Measurements from ENCODE around the gene LAMB4. TPM values are rescaled to one million over a fixed set of nuclear protein-coding genes. Genes with fewer than 3 reads are reported as not detected.

Gene LAMB4
- total and polyA plus RNA-seq, 2 of the 8 experiments (the other 6 are each of a cell fraction or from before 2014, with no cell fraction given), result not detected

GRCh38 chr7:107978815-107979408 is 151.2 kb downstream of the LAMB4 start:
- H3K4ac ChIP-seq (replicated peaks; ENCODE audit: insufficient read length, low read depth, low read length), result no peak overlapping the region
- H4K8ac ChIP-seq (ENCODE audit: extremely low read depth, insufficient read depth, low read length), result no peak overlapping the region
- no peak overlapping the region for H3K27ac ChIP-seq (ENCODE audit: low read depth, low read length)
- DNase-seq (ENCODE audit: low read depth in 1 of 2, low spot score in 2 of 2) (no peak), FAIRE-seq (no peak)
- no peaks in the 10 kb centered on the region for H3K79me1 ChIP-seq (ENCODE audit: low read depth, low read length)
- H2BK12ac ChIP-seq (ENCODE audit: low read depth, low read length), result no peak overlapping the region
- H2BK5ac ChIP-seq (ENCODE audit: low read depth, low read length), result no peak overlapping the region
- 92% methylated on average over 5 of the region's 5 CpGs; no CpG with 5 or more reads in 1 of the 2 experiments for WGBS, 2 experiments (ENCODE audit: extremely low coverage in 1 of 2, insufficient coverage in 1 of 2, insufficient read length in 1 of 2, insufficient replicate concordance in 2 of 2, low coverage in 1 of 2, low lambda C conversion rate in 2 of 2, missing lambda C conversion rate in 1 of 2)
- H3K18ac ChIP-seq (ENCODE audit: extremely low read depth, low read length), result no peak overlapping the region
- H2BK20ac ChIP-seq (ENCODE audit: low read length), result no peak overlapping the region
- H3K4me1 ChIP-seq (replicated peaks in 1 of 4; ENCODE audit: control insufficient read depth in 3 of 4, insufficient read depth in 4 of 4, low read length in 3 of 4), result peaks cover 0 to 6% (median 4%) of the 10 kb centered on the region in 4 experiments; a peak in 5 of 7 replicates
- no peak overlapping the region for H2AFZ ChIP-seq (ENCODE audit: low read length)
- no peak overlapping the region for H2BK15ac ChIP-seq (ENCODE audit: low read length)
- H3K27me3 ChIP-seq (replicated peaks in 1 of 4; ENCODE audit: control insufficient read depth in 3 of 4, extremely low read depth in 1 of 4, insufficient read depth in 3 of 4, low read length in 3 of 4), result no peaks in the 10 kb centered on the region
- no peak overlapping the region for H3K4me3 ChIP-seq (ENCODE audit: extremely low read depth in 1 of 4, insufficient read depth in 2 of 4, low read depth in 3 of 4, low read length in 4 of 4)
- no peak overlapping the region for H2BK120ac ChIP-seq (replicated peaks; ENCODE audit: low read depth, low read length)
- H3K9ac ChIP-seq (replicated peaks in 1 of 4; ENCODE audit: extremely low read depth in 1 of 4, low read depth in 3 of 4, low read length in 3 of 4), result no peak overlapping the region
- H3K23ac ChIP-seq (ENCODE audit: insufficient read length), result no peak overlapping the region
- no peak overlapping the region for H4K5ac ChIP-seq (ENCODE audit: insufficient read length, low read depth, low read length)
- no peak overlapping the region for H4K91ac ChIP-seq (replicated peaks; ENCODE audit: insufficient read length, low read length)
- no peak overlapping the region for H2AK5ac ChIP-seq (ENCODE audit: low read depth, low read length)
- no peak overlapping the region for H3K56ac ChIP-seq (replicated peaks; ENCODE audit: insufficient read length, low read depth, low read length)
- H3K36me3 ChIP-seq (ENCODE audit: control insufficient read depth in 2 of 4, insufficient read depth in 4 of 4, low read length in 3 of 4), result peaks cover 3 to 43% (median 6%) of the 10 kb centered on the region in 4 experiments; a peak in 6 of 8 replicates
- no peaks in the 10 kb centered on the region for H3K79me2 ChIP-seq (ENCODE audit: control insufficient read depth in 1 of 2, insufficient read depth in 2 of 2, low read length in 2 of 2)
- no peak overlapping the region for H3K14ac ChIP-seq (ENCODE audit: insufficient read length)
- no peaks in the 10 kb centered on the region for H4K20me1 ChIP-seq (replicated peaks in 1 of 2; ENCODE audit: control insufficient read depth in 1 of 2, insufficient read depth in 2 of 2, low read length in 2 of 2)
- ChIA-PET CTCF (ENCODE audit: partially characterized antibody) (no interaction called here), POLR2A (ENCODE audit: partially characterized antibody) (interaction anchor here (0.6 to 1.0 kb wide), 2 partner anchors 9 to 55 kb away, joined by 3 read pairs; no protein-coding TSS in a partner anchor)
- no peaks in the 10 kb centered on the region for H3K9me3 ChIP-seq (ENCODE audit: insufficient read depth in 2 of 2, low read depth in 1 of 2, low read length in 1 of 2)
- H3K4me2 ChIP-seq (ENCODE audit: insufficient read depth in 1 of 2, low read depth in 2 of 2, low read length in 2 of 2), result no peak overlapping the region
- no peaks in the 10 kb centered on the region for H3K23me2 ChIP-seq (ENCODE audit: low read depth, low read length)
- no peak for TF ChIP-seq NRF1 (IDR thresholded peaks at IDR 0.05; ENCODE audit: low read depth, low read length)
- no peak for TF ChIP-seq CEBPB (IDR thresholded peaks at IDR 0.05; ENCODE audit: low read depth, low read length)
- no peak for TF ChIP-seq BCL11A (IDR thresholded peaks at IDR 0.05; ENCODE audit: low read depth in 2 of 2, low read length in 2 of 2)
- no peak for TF ChIP-seq POLR2AphosphoS5 (IDR thresholded peaks at IDR 0.05; ENCODE audit: low read depth, low read length)
- TF ChIP-seq KDM4A (IDR thresholded peaks at IDR 0.05; ENCODE audit: low read depth, low read length, severe bottlenecking), result no peak
- TF ChIP-seq KDM5A (IDR thresholded peaks at IDR 0.05; ENCODE audit: low read length), result no peak
- no peak for TF ChIP-seq SUZ12 (IDR thresholded peaks at IDR 0.05; ENCODE audit: low read length)
- no peak for TF ChIP-seq BACH1 (IDR thresholded peaks at IDR 0.05; ENCODE audit: low read length)

Data from H1 (cell line).